AG09319 (cell line): Measurements from ENCODE around the gene ISY1.

Source experiments
- DNase-seq: peaks from one replicate; pipeline ENCODE4 v3.0.0-alpha.2; 2010; ENCODE audit warnings: low read depth; ENCODE audit errors: extremely low read depth
- TF ChIP-seq, protein P1 (sequence below): IDR thresholded peaks from 2 replicates; pipeline ENCODE4 v1.5.1; 2011; ENCODE audit warnings: low read depth, mild to moderate bottlenecking, inconsistent platforms, low read length, moderate library complexity

Gene ISY1

DNA sequence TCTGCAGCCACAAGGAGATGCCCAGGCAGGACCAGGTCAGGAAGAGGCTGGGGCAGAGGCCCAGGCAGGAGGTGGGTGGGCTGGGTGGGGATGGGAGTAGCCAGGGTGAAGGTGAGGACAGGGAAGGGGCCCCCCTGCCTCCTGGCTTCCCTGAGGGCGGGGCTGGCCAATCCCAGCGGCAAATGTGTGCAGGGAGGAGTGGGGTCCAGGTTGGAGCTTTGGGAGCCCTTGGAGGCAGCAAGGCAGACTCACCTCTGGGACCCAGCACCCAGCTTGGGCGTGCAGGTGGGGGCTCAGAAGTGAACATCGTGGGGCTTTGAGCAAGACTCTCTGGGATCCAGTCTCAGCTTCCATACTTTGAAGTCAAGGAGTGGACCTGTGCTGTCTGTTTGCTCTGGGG, 75.0 kb downstream of the ISY1 start:
- no peak for DNase-seq

DNA sequence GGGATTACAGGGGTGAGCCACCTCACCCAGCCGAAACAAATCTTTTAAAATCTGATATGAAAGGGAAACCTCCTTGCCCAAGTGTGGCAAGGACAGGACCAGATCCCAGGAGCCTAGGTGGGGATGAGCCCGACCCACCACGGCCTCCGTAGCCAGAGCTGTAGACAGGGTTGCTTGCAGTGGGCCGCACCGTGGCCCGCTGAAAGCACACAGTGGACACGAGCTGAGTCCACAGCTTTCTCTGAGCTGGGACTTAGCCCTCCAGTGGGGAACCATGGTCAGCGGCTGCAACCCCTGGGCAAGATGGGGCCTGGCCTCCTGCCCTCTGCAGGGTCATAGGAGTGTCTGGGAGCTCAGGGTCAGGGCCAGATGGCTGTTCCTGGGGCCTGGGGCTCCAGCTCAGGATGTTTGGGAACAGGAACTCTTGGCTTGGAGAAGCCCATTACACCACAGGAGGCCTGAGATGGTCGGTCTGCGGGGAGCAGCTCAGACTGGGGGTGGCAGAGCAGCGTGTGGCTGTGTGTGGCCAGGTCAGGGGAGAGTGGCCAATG, 75.6 kb downstream of the ISY1 start:
- TF ChIP-seq, protein P1, sequence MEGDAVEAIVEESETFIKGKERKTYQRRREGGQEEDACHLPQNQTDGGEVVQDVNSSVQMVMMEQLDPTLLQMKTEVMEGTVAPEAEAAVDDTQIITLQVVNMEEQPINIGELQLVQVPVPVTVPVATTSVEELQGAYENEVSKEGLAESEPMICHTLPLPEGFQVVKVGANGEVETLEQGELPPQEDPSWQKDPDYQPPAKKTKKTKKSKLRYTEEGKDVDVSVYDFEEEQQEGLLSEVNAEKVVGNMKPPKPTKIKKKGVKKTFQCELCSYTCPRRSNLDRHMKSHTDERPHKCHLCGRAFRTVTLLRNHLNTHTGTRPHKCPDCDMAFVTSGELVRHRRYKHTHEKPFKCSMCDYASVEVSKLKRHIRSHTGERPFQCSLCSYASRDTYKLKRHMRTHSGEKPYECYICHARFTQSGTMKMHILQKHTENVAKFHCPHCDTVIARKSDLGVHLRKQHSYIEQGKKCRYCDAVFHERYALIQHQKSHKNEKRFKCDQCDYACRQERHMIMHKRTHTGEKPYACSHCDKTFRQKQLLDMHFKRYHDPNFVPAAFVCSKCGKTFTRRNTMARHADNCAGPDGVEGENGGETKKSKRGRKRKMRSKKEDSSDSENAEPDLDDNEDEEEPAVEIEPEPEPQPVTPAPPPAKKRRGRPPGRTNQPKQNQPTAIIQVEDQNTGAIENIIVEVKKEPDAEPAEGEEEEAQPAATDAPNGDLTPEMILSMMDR = no peak
- no peak for DNase-seq

More for the DNA sequence above, 75.0 kb downstream of the ISY1 start:
- TF ChIP-seq, protein P1 = no peak

DNA sequence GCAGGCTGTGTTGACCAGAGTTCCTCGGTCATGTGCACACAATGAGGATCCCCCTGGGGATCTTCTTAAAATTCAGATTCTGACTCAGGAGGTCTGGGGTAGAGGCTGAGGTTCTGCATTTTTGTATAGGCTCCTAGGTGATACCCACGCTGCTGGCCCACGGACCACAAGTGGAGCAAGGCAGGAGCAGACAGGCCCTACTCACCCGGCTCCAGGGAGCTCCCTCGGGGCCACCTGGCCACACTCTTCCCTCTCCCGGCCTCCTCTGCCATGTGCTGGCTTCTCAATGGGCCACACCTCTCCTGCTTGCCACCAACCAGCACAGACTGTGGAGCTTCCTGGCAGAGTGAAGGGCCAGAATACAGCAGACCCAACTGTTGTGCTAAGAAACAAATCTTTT, 76.4 kb downstream of the ISY1 start:
- TF ChIP-seq, protein P1 = no peak
- no peak for DNase-seq

DNA sequence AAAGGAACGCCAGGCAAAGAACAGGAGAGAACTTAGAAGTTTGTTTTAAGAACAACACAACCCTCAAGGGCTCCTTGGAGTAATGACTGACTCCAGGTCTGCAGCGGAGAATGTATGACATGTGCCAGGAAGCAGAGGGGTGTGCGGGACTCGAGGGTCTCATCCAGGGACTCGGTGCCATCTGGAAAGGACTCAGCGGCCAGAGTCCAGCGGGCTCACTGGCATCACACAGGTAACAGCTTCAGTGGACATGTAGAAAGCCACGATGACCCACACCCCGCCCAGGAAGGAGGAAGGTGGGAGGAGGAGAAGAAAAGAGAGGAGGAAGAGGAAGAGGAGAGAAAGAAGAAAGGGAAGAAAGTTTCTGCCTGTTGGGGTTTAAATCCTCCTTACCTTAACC, 78.8 kb downstream of the ISY1 start:
- DNase-seq = no peak
- TF ChIP-seq, protein P1 = no peak

DNA sequence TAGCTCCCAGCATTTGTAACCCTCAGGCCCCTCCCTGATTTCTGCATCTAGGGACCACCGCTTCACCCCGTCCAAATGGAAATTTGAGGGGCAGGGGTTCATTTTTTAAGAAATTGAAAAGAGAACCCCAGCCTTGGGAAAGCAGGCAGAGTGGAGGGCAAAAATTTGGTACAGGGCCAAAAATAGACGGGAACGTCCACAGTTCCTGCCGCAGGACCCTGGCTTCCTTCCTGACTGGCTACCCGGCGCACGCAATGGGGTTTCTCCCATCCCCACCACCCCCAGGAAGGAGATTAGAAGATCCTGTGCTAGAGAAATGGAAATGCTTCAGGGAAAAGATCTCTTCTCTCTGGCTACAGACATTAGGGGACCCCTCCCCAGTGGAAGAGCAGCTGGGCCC, 79.4 kb downstream of the ISY1 start:
- TF ChIP-seq, protein P1 = no peak
- no peak for DNase-seq

DNA sequence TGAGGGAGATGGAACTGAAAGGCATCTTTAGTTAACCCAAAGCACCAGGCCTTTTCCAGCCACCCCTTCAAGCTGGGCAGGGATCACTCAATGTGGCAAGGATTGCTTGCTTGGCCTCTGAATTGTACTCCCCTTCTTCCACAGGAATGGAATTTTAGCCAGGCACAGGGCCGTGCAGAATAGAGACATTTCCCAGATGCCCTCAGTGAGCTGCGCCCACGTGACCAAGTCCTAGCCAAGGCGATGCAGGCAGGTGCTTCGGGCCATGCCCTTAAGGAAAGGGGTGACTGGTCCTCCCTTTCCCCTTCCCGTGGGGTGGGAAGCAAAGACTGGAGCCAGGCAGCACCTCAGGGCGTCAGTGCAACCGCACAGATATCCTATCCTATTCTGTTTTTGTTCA, 82.4 kb downstream of the ISY1 start:
- TF ChIP-seq, protein P1 = no peak
- DNase-seq = no peak
